ENCODE results near the gene GGT5.

- TF ChIP-seq CTCF (IDR thresholded peaks at IDR 0.05) = no peak
- no peak for TF ChIP-seq POLR2A (IDR thresholded peaks at IDR 0.05)
- TF ChIP-seq EP300 (IDR thresholded peaks at IDR 0.05) = no peak
Measured at GRCh38 chr22:24225044-24225601, 19.8 kb downstream of the GGT5 start.
